OCI-LY1 (cell line): ENCODE measurements around the gene RALGPS1.

Source experiments
- H2AFZ ChIP-seq: fragments of 200-600 bp; sonication (generic), shearing (Covaris generic); 2 replicates; pipeline ENCODE4 v1.6.0; 2014; ENCODE audit warnings: antibody characterized with exemption, mild to moderate bottlenecking, low read length
- H3F3A ChIP-seq: fragments of 200-600 bp; sonication (generic), shearing (Covaris generic); 2 replicates; pipeline ENCODE4 v1.6.0; 2014; ENCODE audit warnings: mild to moderate bottlenecking, antibody characterized with exemption, low read length, moderate library complexity; ENCODE audit not compliant: insufficient read depth
- H3K27ac ChIP-seq: fragments of 200-600 bp; sonication (generic); 2 replicates; pipeline ENCODE4 v1.5.1; 2014; ENCODE audit warnings: low read length, mixed run types, mild to moderate bottlenecking, low read depth; ENCODE audit not compliant: poor library complexity, severe bottlenecking
- H3K27me3 ChIP-seq: fragments of 200-600 bp; sonication (generic); 2 replicates; pipeline ENCODE4 v1.6.0; 2014; ENCODE audit warnings: antibody characterized with exemption, mild to moderate bottlenecking, low read length, moderate library complexity; ENCODE audit not compliant: insufficient read depth
- H3K36me3 ChIP-seq: fragments of 200-600 bp; sonication (generic); 2 replicates; pipeline ENCODE4 v1.6.1; 2014; ENCODE audit warnings: mild to moderate bottlenecking, antibody characterized with exemption, low read length, moderate library complexity, mixed read lengths; ENCODE audit not compliant: insufficient read depth
- H3K4me1 ChIP-seq: fragments of 200-600 bp; sonication (generic); 2 replicates; pipeline ENCODE4 v1.5.1; 2014; ENCODE audit warnings: mild to moderate bottlenecking, low read length, moderate library complexity; ENCODE audit not compliant: insufficient read depth, severe bottlenecking
- H3K4me2 ChIP-seq: fragments of 200-600 bp; sonication (generic), shearing (Covaris generic); 2 replicates; pipeline ENCODE4 v1.6.1; 2014; ENCODE audit warnings: low read length
- H3K4me3 ChIP-seq: fragments of 200-600 bp; sonication (generic); 2 replicates; pipeline ENCODE4 v1.5.1; 2014; ENCODE audit warnings: low read length, low read depth, mild to moderate bottlenecking, mixed read lengths; ENCODE audit not compliant: poor library complexity, severe bottlenecking
- H3K79me2 ChIP-seq: fragments of 200-600 bp; shearing (Covaris generic); 2 replicates; pipeline ENCODE4 v1.6.1; 2016; ENCODE audit warnings: mixed run types, low read length, mixed read lengths; ENCODE audit not compliant: insufficient read depth
- H3K9ac ChIP-seq: fragments of 200-600 bp; sonication (generic), shearing (Covaris generic); 2 replicates; pipeline ENCODE4 v1.6.1; 2014; ENCODE audit warnings: mild to moderate bottlenecking, low read length, mixed read lengths
- H3K9me2 ChIP-seq: fragments of 200-600 bp; sonication (generic), shearing (Covaris generic); 2 replicates; pipeline ENCODE4 v1.6.1; 2014; ENCODE audit warnings: low read depth, mild to moderate bottlenecking, low read length, mixed read lengths
- H3K9me3 ChIP-seq: fragments of 200-600 bp; shearing (Covaris generic); 2 replicates; pipeline ENCODE4 v1.6.1; 2014; ENCODE audit warnings: low read length, mixed read lengths
- H4K20me1 ChIP-seq: fragments of 200-600 bp; sonication (generic), shearing (Covaris generic); 2 replicates; pipeline ENCODE4 v1.6.0; 2016; ENCODE audit warnings: mild to moderate bottlenecking, low read length; ENCODE audit not compliant: insufficient read depth
- EZH2 ChIP-seq: fragments of 200-600 bp; sonication (generic), shearing (Covaris generic); IDR thresholded peaks from 2 replicates; pipeline ENCODE4 v1.8.0; 2017; ENCODE audit warnings: borderline replicate concordance, mixed run types, mild to moderate bottlenecking, antibody characterized with exemption, low read length, moderate library complexity, mixed read lengths
- TF ChIP-seq, protein P1 (sequence below): fragments of 200-600 bp; sonication (generic), shearing (Covaris generic); IDR thresholded peaks from 2 replicates; pipeline ENCODE4 v1.5.1; 2017; ENCODE audit warnings: mild to moderate bottlenecking, antibody characterized with exemption, low read length, moderate library complexity, mixed read lengths

Gene RALGPS1

DNA sequence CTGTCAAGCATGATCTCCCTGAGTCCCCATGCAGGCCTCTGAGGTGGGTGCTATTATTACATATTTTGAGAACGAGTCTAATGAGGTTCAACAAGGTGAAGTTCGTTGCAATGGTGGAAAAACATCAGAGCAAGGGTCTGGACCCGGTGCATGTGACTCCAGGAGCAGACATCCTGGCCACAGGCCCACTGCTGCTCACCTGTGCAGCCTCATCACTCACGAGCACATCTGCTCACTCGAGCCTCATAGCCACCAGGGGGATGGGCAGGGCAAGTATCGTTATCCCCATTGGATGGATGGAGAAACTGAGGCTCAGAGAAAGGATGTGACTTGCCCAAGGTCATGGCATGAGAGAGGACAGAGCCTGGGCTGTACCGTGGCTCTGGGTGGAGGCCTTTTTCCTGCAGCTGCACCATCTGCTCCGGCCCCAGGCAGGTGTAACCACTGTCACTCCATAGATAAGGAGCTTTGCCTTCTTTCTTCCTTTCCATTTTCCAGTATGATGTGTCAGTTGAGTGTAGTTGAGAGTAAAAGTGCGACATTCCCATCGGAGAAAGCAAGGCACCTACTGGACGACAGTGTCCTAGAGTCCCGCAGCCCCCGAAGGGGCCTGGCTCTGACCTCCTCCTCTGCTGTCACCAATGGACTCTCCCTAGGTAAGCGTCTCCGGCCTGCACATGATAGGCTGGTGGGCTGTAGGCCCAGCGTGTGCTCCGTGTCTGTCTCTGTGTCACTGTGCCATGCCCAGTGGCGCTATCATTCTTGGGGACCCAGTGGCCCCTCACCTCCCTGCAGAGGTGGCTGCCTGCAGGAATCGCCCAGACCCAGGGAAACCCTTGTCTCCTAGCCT lies 281.6 kb downstream of the RALGPS1 start:
- Histone ChIP-seq H3K9me3 (no peaks in the 10 kb centered on the region), H4K20me1 (no peaks in the 10 kb centered on the region), H2AFZ (no peak overlapping the region), H3K4me3 (no peak overlapping the region), H3K36me3 (no peaks in the 10 kb centered on the region), H3K4me1 (no peaks in the 10 kb centered on the region), H3K27me3 (no peaks in the 10 kb centered on the region), H3F3A (no peaks in the 10 kb centered on the region), H3K9me2 (no peaks in the 10 kb centered on the region), H3K79me2 (no peaks in the 10 kb centered on the region), H3K27ac (no peak overlapping the region), H3K4me2 (no peak overlapping the region), H3K9ac (no peak overlapping the region)
- TF ChIP-seq, protein P1, sequence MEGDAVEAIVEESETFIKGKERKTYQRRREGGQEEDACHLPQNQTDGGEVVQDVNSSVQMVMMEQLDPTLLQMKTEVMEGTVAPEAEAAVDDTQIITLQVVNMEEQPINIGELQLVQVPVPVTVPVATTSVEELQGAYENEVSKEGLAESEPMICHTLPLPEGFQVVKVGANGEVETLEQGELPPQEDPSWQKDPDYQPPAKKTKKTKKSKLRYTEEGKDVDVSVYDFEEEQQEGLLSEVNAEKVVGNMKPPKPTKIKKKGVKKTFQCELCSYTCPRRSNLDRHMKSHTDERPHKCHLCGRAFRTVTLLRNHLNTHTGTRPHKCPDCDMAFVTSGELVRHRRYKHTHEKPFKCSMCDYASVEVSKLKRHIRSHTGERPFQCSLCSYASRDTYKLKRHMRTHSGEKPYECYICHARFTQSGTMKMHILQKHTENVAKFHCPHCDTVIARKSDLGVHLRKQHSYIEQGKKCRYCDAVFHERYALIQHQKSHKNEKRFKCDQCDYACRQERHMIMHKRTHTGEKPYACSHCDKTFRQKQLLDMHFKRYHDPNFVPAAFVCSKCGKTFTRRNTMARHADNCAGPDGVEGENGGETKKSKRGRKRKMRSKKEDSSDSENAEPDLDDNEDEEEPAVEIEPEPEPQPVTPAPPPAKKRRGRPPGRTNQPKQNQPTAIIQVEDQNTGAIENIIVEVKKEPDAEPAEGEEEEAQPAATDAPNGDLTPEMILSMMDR: no peak
- no peak for TF ChIP-seq EZH2

DNA sequence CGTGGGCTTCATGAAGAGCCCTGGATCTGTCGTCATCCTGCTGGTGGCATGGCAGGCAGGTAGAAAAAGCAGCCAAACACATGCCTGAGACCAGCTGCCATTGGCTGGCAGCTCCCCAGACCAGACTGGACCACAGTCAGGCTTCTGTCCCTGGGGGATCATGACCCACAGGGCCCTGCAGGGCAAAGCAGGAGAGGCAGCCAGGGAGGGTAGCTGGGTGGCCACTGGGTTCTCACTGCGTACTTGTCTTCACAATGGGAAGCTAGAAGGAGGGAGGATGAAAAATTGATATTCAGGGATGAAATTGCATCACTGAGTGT lies 282.2 kb downstream of the RALGPS1 start:
- H3K4me2 ChIP-seq: no peak overlapping the region
- no peak overlapping the region for H3K27ac ChIP-seq
- H3F3A ChIP-seq: no peaks in the 10 kb centered on the region
- no peak overlapping the region for H3K4me3 ChIP-seq
- no peak overlapping the region for H2AFZ ChIP-seq
- H3K27me3 ChIP-seq: no peaks in the 10 kb centered on the region
- H3K9ac ChIP-seq: no peak overlapping the region
- no peaks in the 10 kb centered on the region for H3K36me3 ChIP-seq
- no peaks in the 10 kb centered on the region for H3K79me2 ChIP-seq
- H3K9me3 ChIP-seq: no peaks in the 10 kb centered on the region
- H3K9me2 ChIP-seq: no peaks in the 10 kb centered on the region
- no peaks in the 10 kb centered on the region for H3K4me1 ChIP-seq
- H4K20me1 ChIP-seq: no peaks in the 10 kb centered on the region
- TF ChIP-seq, protein P1: no peak

DNA sequence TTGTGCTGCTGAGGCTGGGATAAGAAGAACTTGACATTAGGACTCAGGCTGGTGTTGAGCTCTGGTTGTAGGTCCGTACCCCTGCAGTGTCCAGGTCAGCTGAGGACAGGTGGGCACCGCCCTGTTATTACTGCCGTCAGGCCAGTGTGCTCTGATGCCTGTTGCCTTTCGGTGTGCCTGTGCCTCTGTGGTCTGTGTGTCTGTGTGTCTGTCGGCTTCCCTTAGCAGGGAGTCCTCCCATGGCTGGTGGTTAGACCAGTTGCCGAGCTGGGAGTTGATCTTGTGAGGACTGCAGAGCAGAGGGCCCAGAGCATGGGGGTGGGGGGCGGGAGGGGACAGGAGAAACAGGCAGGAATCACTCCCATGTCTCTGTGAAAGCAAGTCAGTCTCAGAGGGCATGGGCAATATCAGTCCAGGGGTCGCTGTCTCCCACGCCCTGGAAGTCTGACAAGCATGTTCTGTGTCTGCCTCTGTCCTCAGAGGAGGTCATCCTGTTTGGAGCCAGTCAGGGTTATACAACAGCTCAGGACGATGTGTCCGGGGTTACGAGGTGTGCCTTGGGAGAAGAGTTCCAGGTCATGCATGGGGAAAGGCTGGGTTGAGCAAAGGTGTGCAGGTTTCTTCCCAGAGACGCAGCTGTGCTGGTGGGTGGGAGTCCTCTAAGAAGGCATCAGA lies 282.7 kb downstream of the RALGPS1 start:
- Histone ChIP-seq H3K79me2 (no peaks in the 10 kb centered on the region), H3K4me1 (no peaks in the 10 kb centered on the region), H3K27ac (no peak overlapping the region), H3K4me2 (no peak overlapping the region), H3K4me3 (no peak overlapping the region), H2AFZ (no peak overlapping the region), H4K20me1 (no peaks in the 10 kb centered on the region), H3K9me2 (no peaks in the 10 kb centered on the region), H3K27me3 (no peaks in the 10 kb centered on the region), H3K9ac (no peak overlapping the region), H3F3A (no peaks in the 10 kb centered on the region), H3K9me3 (no peaks in the 10 kb centered on the region), H3K36me3 (no peaks in the 10 kb centered on the region)
- TF ChIP-seq, protein P1: no peak
- no peak for TF ChIP-seq EZH2
